Bronchial epithelial cell (primary cell): ENCODE results near the gene MAP3K21. TPM values are rescaled to one million over a fixed set of nuclear protein-coding genes. Genes with fewer than 3 reads are reported as not detected.
A peak's percentile ranks its signal among the peaks of the same experiment; 100 is the strongest.

Source experiments
- DNase-seq: peaks from one replicate; pipeline ENCODE4 v3.0.0-alpha.2; 2010; ENCODE audit warnings: low read depth
- FAIRE-seq: peaks from 2 replicates; lab custom pipeline; 2011; peaks lifted over from hg19 to GRCh38; lab: Jason Lieb, UNC
- H3K27me3 ChIP-seq: 2 replicates; pipeline ENCODE4 v1.5.1; 2011; ENCODE audit warnings: low read length; ENCODE audit not compliant: control insufficient read depth, insufficient read depth
- H3K36me3 ChIP-seq: 2 replicates; pipeline ENCODE4 v1.5.1; 2011; ENCODE audit warnings: low read length; ENCODE audit not compliant: control insufficient read depth, insufficient read depth
- H3K4me3 ChIP-seq: 2 replicates; pipeline ENCODE4 v1.5.1; 2011; ENCODE audit warnings: mild to moderate bottlenecking, low read depth, low read length, control low read depth
- CTCF ChIP-seq: IDR thresholded peaks from 2 replicates; pipeline ENCODE4 v1.5.1; 2011; ENCODE audit warnings: mild to moderate bottlenecking, moderate library complexity, low read length, control low read depth, inconsistent platforms; ENCODE audit not compliant: insufficient read depth, severe bottlenecking
- total RNA-seq: library from RNA; depleted of rRNA; stranded (reverse); fragments of >200 nt; gene quantifications from 2 replicates; pipeline ENCODE4 v1.2.1, GENCODE V29; 2014

Gene MAP3K21
- total RNA-seq, 1 donor from 2014 or later = 6.6 TPM

GRCh38 chr1:233406994-233407631, 79.6 kb downstream of the MAP3K21 start:
- H3K27me3 ChIP-seq = peaks cover 2% of the 10 kb centered on the region
- no peak overlapping the region for H3K4me3 ChIP-seq
- DNase-seq = peak; percentile 27
- FAIRE-seq = no peak
- TF ChIP-seq CTCF = no peak
- H3K36me3 ChIP-seq = no peaks in the 10 kb centered on the region

- Histone ChIP-seq H3K4me3 (no peak overlapping the region), H3K27me3 (peaks cover 2% of the 10 kb centered on the region), H3K36me3 (no peaks in the 10 kb centered on the region)
- FAIRE-seq (no peak), DNase-seq (no peak)
- TF ChIP-seq CTCF = no peak
These were observed 82.0 kb downstream of the MAP3K21 start for GRCh38 chr1:233409540-233409939.

GRCh38 chr1:233410906-233411305, 83.4 kb downstream of the MAP3K21 start:
- no peak for TF ChIP-seq CTCF
- no peak for DNase-seq
- Histone ChIP-seq H3K27me3 (peaks cover 2% of the 10 kb centered on the region), H3K36me3 (no peaks in the 10 kb centered on the region), H3K4me3 (no peak overlapping the region)
- FAIRE-seq = no peak

GRCh38 chr1:233412812-233413211, 85.3 kb downstream of the MAP3K21 start:
- no peaks in the 10 kb centered on the region for H3K27me3 ChIP-seq
- no peaks in the 10 kb centered on the region for H3K36me3 ChIP-seq
- FAIRE-seq = no peak
- no peak for TF ChIP-seq CTCF
- peak; percentile 56 for DNase-seq
- H3K4me3 ChIP-seq = no peak overlapping the region

GRCh38 chr1:233421293-233421692, 93.8 kb downstream of the MAP3K21 start:
- FAIRE-seq (no peak), DNase-seq (no peak)
- Histone ChIP-seq H3K27me3 (no peaks in the 10 kb centered on the region), H3K4me3 (no peak overlapping the region), H3K36me3 (no peaks in the 10 kb centered on the region)
- TF ChIP-seq CTCF = no peak

- Histone ChIP-seq H3K36me3 (no peaks in the 10 kb centered on the region), H3K27me3 (no peaks in the 10 kb centered on the region), H3K4me3 (no peak overlapping the region)
- peak; percentile 15 for DNase-seq
- TF ChIP-seq CTCF = no peak
- FAIRE-seq = no peak
These were observed 97.3 kb downstream of the MAP3K21 start for GRCh38 chr1:233424779-233425178.
